ENCODE results near the gene KLHL29. TPM values are rescaled to one million over a fixed set of nuclear protein-coding genes. Genes with fewer than 3 reads are reported as not detected.

The KLHL29 gene
- total RNA-seq, 1 donor = 14.7 TPM

DNA sequence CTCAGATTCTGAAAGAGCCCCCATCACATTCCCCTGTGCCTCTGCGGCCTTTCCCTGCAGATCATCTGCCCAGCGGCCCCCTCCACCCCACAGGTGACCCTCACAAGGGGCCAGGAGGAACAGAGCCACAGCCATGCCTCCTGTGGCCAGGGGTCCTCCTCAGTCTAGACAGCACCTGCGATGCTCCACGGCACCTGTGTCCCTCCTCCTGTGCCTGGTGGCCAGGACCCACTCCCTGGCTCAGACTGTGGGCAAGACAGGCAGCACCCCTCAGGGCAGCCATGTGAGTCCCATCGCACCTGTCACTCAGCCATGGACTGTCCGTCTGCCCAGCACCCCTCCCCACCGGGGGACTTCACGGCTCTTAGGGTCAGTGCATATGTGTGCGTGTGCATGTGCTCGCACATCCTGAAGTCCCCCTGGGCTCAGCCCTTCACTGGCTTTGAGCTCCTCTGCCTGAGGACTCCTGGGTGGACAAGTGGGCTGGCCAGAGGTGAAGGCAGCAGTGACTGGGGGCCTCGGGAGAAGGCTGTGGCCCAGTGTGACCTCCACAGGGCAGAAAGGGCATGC is 304.2 kb downstream of the KLHL29 start:
- TF ChIP-seq, protein P1, sequence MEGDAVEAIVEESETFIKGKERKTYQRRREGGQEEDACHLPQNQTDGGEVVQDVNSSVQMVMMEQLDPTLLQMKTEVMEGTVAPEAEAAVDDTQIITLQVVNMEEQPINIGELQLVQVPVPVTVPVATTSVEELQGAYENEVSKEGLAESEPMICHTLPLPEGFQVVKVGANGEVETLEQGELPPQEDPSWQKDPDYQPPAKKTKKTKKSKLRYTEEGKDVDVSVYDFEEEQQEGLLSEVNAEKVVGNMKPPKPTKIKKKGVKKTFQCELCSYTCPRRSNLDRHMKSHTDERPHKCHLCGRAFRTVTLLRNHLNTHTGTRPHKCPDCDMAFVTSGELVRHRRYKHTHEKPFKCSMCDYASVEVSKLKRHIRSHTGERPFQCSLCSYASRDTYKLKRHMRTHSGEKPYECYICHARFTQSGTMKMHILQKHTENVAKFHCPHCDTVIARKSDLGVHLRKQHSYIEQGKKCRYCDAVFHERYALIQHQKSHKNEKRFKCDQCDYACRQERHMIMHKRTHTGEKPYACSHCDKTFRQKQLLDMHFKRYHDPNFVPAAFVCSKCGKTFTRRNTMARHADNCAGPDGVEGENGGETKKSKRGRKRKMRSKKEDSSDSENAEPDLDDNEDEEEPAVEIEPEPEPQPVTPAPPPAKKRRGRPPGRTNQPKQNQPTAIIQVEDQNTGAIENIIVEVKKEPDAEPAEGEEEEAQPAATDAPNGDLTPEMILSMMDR (IDR thresholded peaks at IDR 0.05; ENCODE audit: insufficient read depth, low read depth, low read length) = no peak
- no peak for DNase-seq (ENCODE audit: low read depth)
- H3K4me3 ChIP-seq (ENCODE audit: low read depth, low read length) = no peak overlapping the region

DNA sequence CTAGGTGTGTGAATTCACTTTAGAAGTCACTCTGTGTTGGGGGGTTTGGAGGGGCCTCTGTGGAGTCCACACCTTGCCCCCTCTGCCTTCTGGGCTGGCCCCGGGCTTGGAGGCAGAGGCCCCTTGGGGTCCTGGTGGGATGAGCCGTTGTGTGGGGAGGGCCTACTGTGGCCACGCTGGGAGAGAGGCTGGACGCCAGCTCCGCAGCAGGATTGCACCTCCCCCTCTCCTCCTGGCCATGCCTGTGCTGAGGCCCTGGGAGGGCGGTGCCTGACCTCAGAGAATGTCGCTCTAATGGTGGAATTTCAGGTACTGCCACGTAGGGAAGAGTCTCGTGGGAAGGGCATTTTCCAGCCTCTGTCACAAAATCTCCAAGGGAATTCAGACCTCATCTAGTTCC is 304.9 kb downstream of the KLHL29 start:
- H3K4me3 ChIP-seq (ENCODE audit: low read depth, low read length) = no peak overlapping the region
- TF ChIP-seq, protein P1 (IDR thresholded peaks at IDR 0.05; ENCODE audit: insufficient read depth, low read depth, low read length) = no peak
- no peak for DNase-seq (ENCODE audit: low read depth)

DNA sequence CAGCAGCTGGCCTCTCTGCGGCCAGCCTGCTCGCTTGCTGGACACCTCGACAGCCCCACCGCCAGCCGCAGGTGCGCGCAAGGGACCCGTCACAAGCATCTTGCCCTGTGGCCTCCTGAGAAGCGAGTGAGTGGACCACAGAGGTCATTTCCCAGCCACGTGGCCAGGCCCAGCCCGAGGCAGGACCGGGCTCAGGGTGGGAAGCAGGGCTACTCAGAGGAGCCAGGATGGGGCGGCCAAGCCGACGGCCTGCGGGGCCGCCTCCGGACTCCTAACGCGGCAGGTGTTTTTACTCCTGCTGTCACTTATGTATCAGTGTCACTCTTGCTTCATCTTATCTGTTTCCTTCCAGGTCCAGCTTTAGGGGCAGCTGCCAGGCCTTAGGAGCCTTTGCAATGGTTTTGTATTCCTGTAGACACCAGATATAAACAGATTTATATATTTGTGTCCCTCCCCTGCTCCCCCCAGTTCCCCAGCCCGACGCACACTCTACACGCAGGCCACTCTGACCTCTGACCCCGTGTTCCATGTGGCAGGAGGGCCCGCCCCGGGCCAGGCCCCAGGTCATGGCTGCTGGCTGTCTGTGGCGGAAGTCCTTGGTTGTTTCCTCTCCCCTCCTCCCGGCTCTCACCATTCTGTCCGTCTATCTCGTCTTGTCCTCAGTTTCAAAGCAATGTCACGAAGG is 305.6 kb downstream of the KLHL29 start:
- no peak overlapping the region for H3K4me3 ChIP-seq (ENCODE audit: low read depth, low read length)
- TF ChIP-seq, protein P1 (IDR thresholded peaks at IDR 0.05; ENCODE audit: insufficient read depth, low read depth, low read length) = no peak
- DNase-seq (ENCODE audit: low read depth) = no peak

DNA sequence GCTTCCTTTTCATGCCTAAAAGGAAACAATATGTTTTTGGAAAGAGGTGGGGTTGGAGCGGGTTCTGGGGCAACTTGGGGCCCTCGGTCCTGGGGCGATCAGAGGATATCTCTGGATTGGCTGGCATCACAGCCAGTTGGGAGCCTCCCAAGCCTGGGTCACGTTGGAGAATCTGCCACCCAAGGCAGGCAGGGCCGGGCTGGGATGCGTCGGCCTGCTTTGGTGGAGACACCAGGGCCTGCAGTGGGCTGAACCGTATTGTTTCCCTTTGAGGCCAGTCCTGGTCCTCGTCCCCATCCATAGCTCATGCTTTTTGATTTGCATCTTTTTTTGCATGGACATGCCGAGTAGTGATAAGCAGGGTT is 306.1 kb downstream of the KLHL29 start:
- no peak overlapping the region for H3K4me3 ChIP-seq (ENCODE audit: low read depth, low read length)
- TF ChIP-seq, protein P1 (IDR thresholded peaks at IDR 0.05; ENCODE audit: insufficient read depth, low read depth, low read length) = no peak
- DNase-seq (ENCODE audit: low read depth) = no peak

DNA sequence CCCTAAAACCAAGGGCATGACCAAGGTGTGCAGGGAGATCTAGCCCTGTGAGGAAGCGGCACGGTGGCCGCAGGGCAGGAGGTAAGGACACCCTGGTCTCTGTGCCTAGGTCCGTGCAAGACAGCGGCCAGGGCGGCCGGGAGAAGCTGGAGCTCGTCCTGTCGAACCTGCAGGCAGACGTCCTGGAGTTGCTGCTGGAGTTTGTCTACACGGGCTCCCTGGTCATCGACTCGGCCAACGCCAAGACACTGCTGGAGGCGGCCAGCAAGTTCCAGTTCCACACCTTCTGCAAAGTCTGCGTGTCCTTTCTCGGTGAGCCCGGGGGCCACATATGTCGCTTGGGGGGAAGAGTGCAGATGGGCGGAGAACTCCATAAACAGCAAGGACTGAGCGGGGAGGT is 306.6 kb downstream of the KLHL29 start:
- H3K4me3 ChIP-seq (ENCODE audit: low read depth, low read length) = no peak overlapping the region
- TF ChIP-seq, protein P1 (IDR thresholded peaks at IDR 0.05; ENCODE audit: insufficient read depth, low read depth, low read length) = no peak
- DNase-seq (ENCODE audit: low read depth) = no peak

DNA sequence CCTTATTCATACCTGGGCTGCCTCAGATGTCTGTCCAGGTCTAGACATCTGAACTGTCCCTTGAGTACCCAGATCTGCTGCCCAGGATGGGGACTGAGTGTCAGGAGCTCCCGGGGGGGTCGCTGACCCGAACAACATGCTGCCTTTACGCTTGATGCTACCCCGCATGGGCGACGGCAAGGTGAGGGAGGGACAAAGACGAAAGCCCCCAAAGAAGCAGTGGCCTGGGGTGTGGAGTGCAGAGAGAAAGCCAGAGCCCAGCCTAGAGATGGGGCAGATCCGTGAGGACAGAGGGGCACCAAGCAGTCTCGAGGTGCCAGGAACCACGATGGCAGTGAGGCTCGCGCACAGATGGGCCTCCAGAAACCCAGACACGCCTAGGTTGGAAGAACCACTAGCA is 307.3 kb downstream of the KLHL29 start:
- H3K4me3 ChIP-seq (ENCODE audit: low read depth, low read length) = no peak overlapping the region
- TF ChIP-seq, protein P1 (IDR thresholded peaks at IDR 0.05; ENCODE audit: insufficient read depth, low read depth, low read length) = no peak
- DNase-seq (ENCODE audit: low read depth) = no peak

All from fibroblast of villous mesenchyme (primary cell).